HEK293 (cell line): ENCODE results near the gene FHIT.

ENCODE experiments used
- CTCF ChIA-PET: fragments of 350-600 bp; formaldehyde crosslinking; extraction: SDS; loops from one replicate; lab custom pipeline; 2021; ENCODE audit warnings: antibody characterized with exemption; lab: Yijun Ruan, JAX
- POLR2A ChIA-PET: fragments of 300-600 bp; formaldehyde crosslinking; extraction: SDS; loops from one replicate; lab custom pipeline; 2020; ENCODE audit warnings: antibody characterized with exemption, inconsistent platforms; lab: Yijun Ruan, JAX
- H3K27ac ChIP-seq: fragments of 200-500 bp; sonication (Bioruptor generic); 2 replicates; pipeline ENCODE4 v1.5.1; 2014; ENCODE audit warnings: low read depth, low read length, control low read depth, inconsistent platforms; ENCODE audit errors: extremely low read depth
- H3K36me3 ChIP-seq, 2 experiments: fragments of 200-500 bp in 1 of 2; sonication (Bioruptor generic) in 1 of 2; 1 replicate in 1 of 2; 2 replicates in 1 of 2; pipeline ENCODE4 v1.5.1; 2014 to 2017; ENCODE audit warnings: inconsistent platforms in 2 of 2, low read length in 2 of 2; ENCODE audit not compliant: control insufficient read depth in 2 of 2, insufficient read depth in 1 of 2
- H3K4me1 ChIP-seq: fragments of 200-500 bp; sonication (Bioruptor generic); 2 replicates; pipeline ENCODE4 v1.5.1; 2014; ENCODE audit warnings: mild to moderate bottlenecking, low read length, inconsistent platforms; ENCODE audit not compliant: control insufficient read depth, insufficient read depth
- H3K4me3 ChIP-seq: 2 replicates; pipeline ENCODE4 v1.5.1; 2011; ENCODE audit warnings: low read depth, mild to moderate bottlenecking, control low read depth, low read length, moderate library complexity
- H3K9me3 ChIP-seq: fragments of 200-500 bp; sonication (Bioruptor generic); 2 replicates; pipeline ENCODE4 v1.5.1; 2014; ENCODE audit warnings: low read depth, low read length, inconsistent platforms; ENCODE audit not compliant: control insufficient read depth, insufficient read depth
- FEZF1 ChIP-seq: fragments of 450-650 bp; formaldehyde crosslinking; IDR thresholded peaks from 2 replicates; pipeline ENCODE4 v1.5.1; 2016; ENCODE audit warnings: missing biosample characterization, missing genetic modification characterization
- GLIS1 ChIP-seq: fragments of 450-650 bp; formaldehyde crosslinking; IDR thresholded peaks from 2 replicates; pipeline ENCODE4 v1.5.1; 2016; ENCODE audit warnings: missing biosample characterization, missing genetic modification characterization
- IKZF3 ChIP-seq: fragments of 450-650 bp; IDR thresholded peaks from 2 replicates; pipeline ENCODE4 v1.5.0; 2018; ENCODE audit warnings: missing biosample characterization, mild to moderate bottlenecking, missing genetic modification characterization, moderate library complexity
- PRDM6 ChIP-seq: fragments of 450-650 bp; formaldehyde crosslinking; IDR thresholded peaks from 2 replicates; pipeline ENCODE4 v1.5.1; 2017; ENCODE audit warnings: missing biosample characterization, missing genetic modification characterization
- REST ChIP-seq: fragments of 450-650 bp; formaldehyde crosslinking; IDR thresholded peaks from 2 replicates; pipeline ENCODE4 v1.5.1; 2016; ENCODE audit warnings: missing biosample characterization, missing genetic modification characterization
- SP7 ChIP-seq: fragments of 450-650 bp; formaldehyde crosslinking; IDR thresholded peaks from 2 replicates; pipeline ENCODE4 v1.5.1; 2016; ENCODE audit warnings: missing biosample characterization, missing genetic modification characterization
- TRIM28 ChIP-seq: IDR thresholded peaks from 2 replicates; pipeline ENCODE4 v1.6.1; 2011; ENCODE audit warnings: low read length, control low read depth, borderline replicate concordance
- ZBTB17 ChIP-seq: fragments of 450-650 bp; formaldehyde crosslinking; IDR thresholded peaks from 2 replicates; pipeline ENCODE4 v1.5.1; 2016; ENCODE audit warnings: missing biosample characterization, missing genetic modification characterization
- ZBTB8A ChIP-seq: fragments of 450-650 bp; formaldehyde crosslinking; IDR thresholded peaks from 2 replicates; pipeline ENCODE4 v1.5.1; 2016; ENCODE audit warnings: missing biosample characterization, missing genetic modification characterization
- ZIC2 ChIP-seq: fragments of 450-650 bp; formaldehyde crosslinking; IDR thresholded peaks from 2 replicates; pipeline ENCODE4 v1.5.1; 2016; ENCODE audit warnings: missing biosample characterization, missing genetic modification characterization
- ZNF140 ChIP-seq: fragments of 450-650 bp; formaldehyde crosslinking; IDR thresholded peaks from 2 replicates; pipeline ENCODE4 v1.5.1; 2016; ENCODE audit warnings: missing biosample characterization, missing genetic modification characterization
- ZNF266 ChIP-seq: fragments of 450-650 bp; formaldehyde crosslinking; IDR thresholded peaks from 2 replicates; pipeline ENCODE4 v1.5.1; 2016; ENCODE audit warnings: missing biosample characterization, missing genetic modification characterization, low read depth
- ZNF544 ChIP-seq: fragments of 450-650 bp; formaldehyde crosslinking; IDR thresholded peaks from 2 replicates; pipeline ENCODE4 v1.5.0; 2017; ENCODE audit warnings: missing biosample characterization, missing genetic modification characterization
- ZNF555 ChIP-seq: fragments of 450-650 bp; formaldehyde crosslinking; conservative IDR thresholded peaks from 2 replicates; pipeline ENCODE4 v1.5.1; 2017; ENCODE audit warnings: missing biosample characterization, mild to moderate bottlenecking, missing genetic modification characterization, inconsistent platforms
- ZNF654 ChIP-seq: fragments of 450-650 bp; formaldehyde crosslinking; IDR thresholded peaks from 2 replicates; pipeline ENCODE4 v1.5.1; 2016; ENCODE audit warnings: low read depth, missing biosample characterization, missing genetic modification characterization
- ZNF768 ChIP-seq: fragments of 450-650 bp; formaldehyde crosslinking; IDR thresholded peaks from 2 replicates; pipeline ENCODE4 v1.5.1; 2018; ENCODE audit warnings: missing biosample characterization, mild to moderate bottlenecking, missing genetic modification characterization
- ZNF843 ChIP-seq: fragments of 450-650 bp; formaldehyde crosslinking; IDR thresholded peaks from 2 replicates; pipeline ENCODE4 v1.5.1; 2016; ENCODE audit warnings: missing biosample characterization, missing genetic modification characterization
- ZSCAN30 ChIP-seq: fragments of 450-650 bp; IDR thresholded peaks from 2 replicates; pipeline ENCODE4 v1.5.1; 2018; ENCODE audit warnings: missing biosample characterization, mild to moderate bottlenecking, missing genetic modification characterization, moderate library complexity
- TF ChIP-seq, protein P1 (sequence below): fragments of 450-650 bp; formaldehyde crosslinking; IDR thresholded peaks from 2 replicates; pipeline ENCODE4 v1.5.1; 2016; ENCODE audit warnings: missing biosample characterization, missing genetic modification characterization

FHIT gene

DNA sequence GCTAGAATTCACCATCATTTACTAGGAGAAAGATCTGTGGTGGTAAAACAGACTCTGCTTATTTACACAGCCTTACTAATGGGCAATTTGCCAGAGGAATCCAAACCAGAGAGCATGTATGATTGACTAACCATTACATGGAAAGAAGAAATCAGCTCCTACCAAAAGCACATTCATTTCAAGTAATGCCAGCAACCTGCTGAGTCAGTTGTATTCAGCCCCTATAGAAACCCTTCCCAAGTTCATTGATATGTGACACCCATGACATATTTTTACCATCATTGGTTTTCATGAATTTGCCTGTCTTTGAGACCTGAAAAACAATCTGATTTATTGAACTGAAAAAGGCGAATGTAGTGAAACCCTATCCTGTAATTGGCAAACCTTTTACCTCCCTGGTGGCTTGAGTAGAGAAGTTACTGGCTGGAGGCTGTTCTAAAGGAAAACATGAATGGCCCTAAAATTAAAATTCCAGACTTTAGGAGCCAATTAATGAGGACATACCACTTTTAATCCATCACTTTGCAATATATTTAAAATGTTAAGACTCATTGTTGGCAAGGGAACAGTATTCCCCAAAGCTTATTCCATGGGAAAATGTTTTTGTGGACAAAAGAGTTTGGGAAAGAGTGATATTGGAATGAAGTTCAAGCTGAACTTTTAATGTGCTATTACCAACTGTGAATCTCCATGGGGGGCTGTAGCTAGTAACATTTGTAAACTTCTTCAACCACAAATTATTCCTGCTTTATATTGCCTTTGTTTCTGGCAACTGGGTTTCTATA, 542.9 kb downstream of the FHIT start:
- no peak overlapping the region for H3K4me3 ChIP-seq
- peaks cover 10% of the 10 kb centered on the region; the same call in 1 of the 2 replicates for H3K4me1 ChIP-seq
- ChIA-PET CTCF (no interaction called here), POLR2A (no interaction called here)
- no peaks in the 10 kb centered on the region for H3K36me3 ChIP-seq
- H3K27ac ChIP-seq, result no peak overlapping the region
- H3K9me3 ChIP-seq, result no peaks in the 10 kb centered on the region
- 0 out of 2 replicates have a peak, but pooled peaks have one; percentile 28 for TF ChIP-seq ZBTB17
- 0 out of 2 replicates have a peak, but pooled peaks have one; percentile 36 for TF ChIP-seq TRIM28
- TF ChIP-seq ZNF768 (tag by site-specific recombination), result no peak
- TF ChIP-seq ZIC2 (tag by site-specific recombination), result peak; percentile 16; the same call in 1 of the 2 replicates
- TF ChIP-seq FEZF1 (tag by site-specific recombination), result peak; percentile 97
- peak; percentile 73 for TF ChIP-seq GLIS1 (tag by site-specific recombination)
- peak; percentile 42; the same call in 1 of the 2 replicates for TF ChIP-seq ZNF843 (tag by site-specific recombination)
- no peak for TF ChIP-seq REST (tag by site-specific recombination)
- TF ChIP-seq IKZF3 (tag by site-specific recombination), result 0 out of 2 replicates have a peak, but pooled peaks have one; percentile 17
- no peak for TF ChIP-seq ZNF544 (tag by site-specific recombination)
- peak; percentile 75 for TF ChIP-seq SP7 (tag by site-specific recombination)
- TF ChIP-seq, protein P1, sequence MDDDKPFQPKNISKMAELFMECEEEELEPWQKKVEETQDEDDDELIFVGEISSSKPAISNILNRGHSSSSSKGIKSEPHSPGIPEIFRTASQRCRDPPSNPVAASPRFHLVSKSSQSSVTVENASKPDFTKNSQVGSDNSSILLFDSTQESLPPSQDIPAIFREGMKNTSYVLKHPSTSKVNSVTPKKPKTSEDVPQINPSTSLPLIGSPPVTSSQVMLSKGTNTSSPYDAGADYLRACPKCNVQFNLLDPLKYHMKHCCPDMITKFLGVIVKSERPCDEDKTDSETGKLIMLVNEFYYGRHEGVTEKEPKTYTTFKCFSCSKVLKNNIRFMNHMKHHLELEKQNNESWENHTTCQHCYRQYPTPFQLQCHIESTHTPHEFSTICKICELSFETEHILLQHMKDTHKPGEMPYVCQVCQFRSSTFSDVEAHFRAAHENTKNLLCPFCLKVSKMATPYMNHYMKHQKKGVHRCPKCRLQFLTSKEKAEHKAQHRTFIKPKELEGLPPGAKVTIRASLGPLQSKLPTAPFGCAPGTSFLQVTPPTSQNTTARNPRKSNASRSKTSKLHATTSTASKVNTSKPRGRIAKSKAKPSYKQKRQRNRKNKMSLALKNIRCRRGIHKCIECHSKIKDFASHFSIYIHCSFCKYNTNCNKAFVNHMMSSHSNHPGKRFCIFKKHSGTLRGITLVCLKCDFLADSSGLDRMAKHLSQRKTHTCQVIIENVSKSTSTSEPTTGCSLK (tag by site-specific recombination), result no peak
- TF ChIP-seq ZNF140 (tag by site-specific recombination), result no peak
- peak; percentile 92 for TF ChIP-seq PRDM6 (tag by site-specific recombination)
- no peak for TF ChIP-seq ZNF266 (tag by site-specific recombination)
- 0 out of 2 replicates have a peak, but pooled peaks have one; percentile 16 for TF ChIP-seq ZBTB8A (tag by site-specific recombination)

DNA sequence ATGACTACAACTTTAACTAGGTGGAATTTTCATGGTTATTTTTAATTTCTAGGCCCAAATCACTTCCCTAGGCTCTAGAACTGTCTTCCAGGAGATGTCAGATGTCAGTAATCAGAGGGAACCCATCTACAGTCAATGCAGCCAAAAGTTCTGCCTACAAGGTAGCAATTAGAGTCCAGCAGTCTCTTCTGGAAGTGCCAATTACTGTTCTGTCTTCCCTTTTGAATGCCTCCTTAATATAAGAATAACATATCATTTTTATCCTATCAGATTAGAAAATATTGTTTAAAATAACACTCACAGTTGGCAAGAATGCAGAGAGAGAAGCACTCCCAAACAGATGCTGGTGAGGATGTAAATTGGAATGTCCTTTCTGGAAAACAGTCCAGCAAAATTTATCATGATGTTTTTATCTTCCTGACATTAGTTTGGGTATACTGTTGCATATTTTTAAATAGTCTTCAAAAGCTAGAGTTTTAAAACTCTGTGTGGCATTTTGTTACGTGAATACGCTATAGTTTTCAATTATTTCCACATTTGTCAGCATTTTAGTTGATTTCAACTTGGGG, 543.7 kb downstream of the FHIT start:
- ChIA-PET POLR2A (no interaction called here), CTCF (no interaction called here)
- H3K4me1 ChIP-seq, result peaks cover 11% of the 10 kb centered on the region; the same call in 1 of the 2 replicates
- no peak overlapping the region for H3K27ac ChIP-seq
- TF ChIP-seq ZSCAN30 (tag by site-specific recombination), result no peak
- TF ChIP-seq ZNF654 (tag by site-specific recombination), result no peak
- peak; percentile 59 for TF ChIP-seq SP7 (tag by site-specific recombination)
- no peak for TF ChIP-seq ZNF555 (tag by site-specific recombination)
- no peaks in the 10 kb centered on the region for H3K36me3 ChIP-seq
- no peaks in the 10 kb centered on the region for H3K9me3 ChIP-seq
- no peak overlapping the region for H3K4me3 ChIP-seq
